H9 (cell line): ENCODE data around the gene ITPR2. TPM values are rescaled to one million over a fixed set of nuclear protein-coding genes. Genes with fewer than 3 reads are reported as not detected.
A peak's percentile ranks its signal among the peaks of the same experiment; 100 is the strongest.

Experiments
- DNase-seq: peaks from one replicate; pipeline ENCODE4 v3.0.0-alpha.2; 2017
- H2AFZ ChIP-seq: one replicate; pipeline ENCODE4 v1.6.1; 2013; ENCODE audit warnings: mild to moderate bottlenecking, low read length, control low read depth, moderate library complexity
- H2AK5ac ChIP-seq: 2 replicates; pipeline ENCODE4 v1.6.1; 2013; ENCODE audit warnings: low read length, control low read depth, mixed read lengths; ENCODE audit not compliant: insufficient read length
- H2BK120ac ChIP-seq: one replicate; pipeline ENCODE4 v1.6.1; 2013; ENCODE audit warnings: low read depth, mild to moderate bottlenecking, low read length, control low read depth, inconsistent platforms; ENCODE audit not compliant: poor library complexity, severe bottlenecking
- H2BK12ac ChIP-seq: 2 replicates; pipeline ENCODE4 v1.6.1; 2013; ENCODE audit warnings: low read length, control low read depth, mixed read lengths, low read depth; ENCODE audit not compliant: insufficient read length
- H2BK15ac ChIP-seq: 2 replicates; pipeline ENCODE4 v1.6.1; 2013; ENCODE audit warnings: low read depth, low read length, control low read depth
- H2BK20ac ChIP-seq: one replicate; pipeline ENCODE4 v1.6.1; 2013; ENCODE audit warnings: low read depth, mild to moderate bottlenecking, low read length, control low read depth, inconsistent platforms; ENCODE audit not compliant: poor library complexity, severe bottlenecking
- H2BK5ac ChIP-seq: 2 replicates; pipeline ENCODE4 v1.6.1; 2013; ENCODE audit warnings: low read length, control low read depth, mixed read lengths; ENCODE audit not compliant: insufficient read length
- H3K14ac ChIP-seq: 2 replicates; pipeline ENCODE4 v1.6.1; 2013; ENCODE audit warnings: low read length, control low read depth; ENCODE audit not compliant: insufficient read depth
- H3K18ac ChIP-seq: 2 replicates; pipeline ENCODE4 v1.6.1; 2013; ENCODE audit warnings: low read depth, mild to moderate bottlenecking, mixed read lengths, low read length, control low read depth; ENCODE audit not compliant: insufficient read length
- H3K23ac ChIP-seq: 2 replicates; pipeline ENCODE4 v1.6.1; 2013; ENCODE audit warnings: low read length, control low read depth, mixed read lengths, low read depth; ENCODE audit not compliant: insufficient read length
- H3K23me2 ChIP-seq: 2 replicates; pipeline ENCODE4 v1.6.1; 2013; ENCODE audit warnings: low read depth, mild to moderate bottlenecking, mixed read lengths, low read length, control low read depth; ENCODE audit not compliant: insufficient read length, poor library complexity, severe bottlenecking
- H3K27ac ChIP-seq: 2 replicates; pipeline ENCODE4 v1.5.1; 2013; ENCODE audit warnings: low read length, control low read depth, mixed read lengths, low read depth; ENCODE audit not compliant: insufficient read length
- H3K27me3 ChIP-seq: 2 replicates; pipeline ENCODE4 v1.6.1; 2013; ENCODE audit warnings: low read length, control low read depth, inconsistent platforms; ENCODE audit not compliant: insufficient read depth
- H3K4ac ChIP-seq: 2 replicates; pipeline ENCODE4 v1.6.1; 2013; ENCODE audit warnings: low read depth, mild to moderate bottlenecking, control low read depth, inconsistent platforms, low read length, moderate library complexity
- H3K4me1 ChIP-seq: 2 replicates; pipeline ENCODE4 v1.6.1; 2013; ENCODE audit warnings: low read length, control low read depth, inconsistent platforms; ENCODE audit not compliant: insufficient read depth
- H3K4me2 ChIP-seq: 2 replicates; pipeline ENCODE4 v1.6.1; 2013; ENCODE audit warnings: low read length, control low read depth, mixed read lengths; ENCODE audit not compliant: insufficient read length, insufficient read depth
- H3K56ac ChIP-seq: 2 replicates; pipeline ENCODE4 v1.6.1; 2013; ENCODE audit warnings: low read depth, mild to moderate bottlenecking, mixed read lengths, low read length, control low read depth; ENCODE audit not compliant: insufficient read length
- H3K79me1 ChIP-seq: 2 replicates; pipeline ENCODE4 v1.6.1; 2013; ENCODE audit warnings: low read depth, mild to moderate bottlenecking, moderate library complexity, low read length, control low read depth, inconsistent platforms; ENCODE audit not compliant: insufficient read depth, poor library complexity, severe bottlenecking
- H3K79me2 ChIP-seq: 2 replicates; pipeline ENCODE4 v1.6.1; 2013; ENCODE audit warnings: low read length, control low read depth, inconsistent platforms; ENCODE audit not compliant: insufficient read depth
- H3K9ac ChIP-seq: 2 replicates; pipeline ENCODE4 v1.6.1; 2013; ENCODE audit warnings: low read length, control low read depth, mixed read lengths; ENCODE audit not compliant: insufficient read length; ENCODE audit errors: extremely low read depth
- H3K9me3 ChIP-seq: one replicate; pipeline ENCODE4 v1.6.1; 2013; ENCODE audit warnings: low read depth, low read length, inconsistent platforms; ENCODE audit not compliant: control insufficient read depth
- H3T11ph ChIP-seq: one replicate; pipeline ENCODE4 v1.6.1; 2013; ENCODE audit warnings: mild to moderate bottlenecking, low read length, control low read depth, inconsistent platforms
- H4K20me1 ChIP-seq: one replicate; pipeline ENCODE4 v1.6.1; 2013; ENCODE audit not compliant: control insufficient read depth, insufficient read length, insufficient read depth
- H4K5ac ChIP-seq: 2 replicates; pipeline ENCODE4 v1.6.1; 2013; ENCODE audit warnings: low read depth, mild to moderate bottlenecking, mixed read lengths, low read length, control low read depth; ENCODE audit not compliant: insufficient read length
- H4K8ac ChIP-seq: replicated peaks from 2 replicates; pipeline ENCODE4 v1.6.1; 2013; ENCODE audit warnings: low read length, control low read depth, mixed read lengths, low read depth; ENCODE audit not compliant: insufficient read length
- H4K91ac ChIP-seq: 2 replicates; pipeline ENCODE4 v1.6.1; 2013; ENCODE audit warnings: low read depth, mild to moderate bottlenecking, moderate library complexity, mixed read lengths, low read length, control low read depth; ENCODE audit not compliant: insufficient read length
- H3K27ac Mint-ChIP-seq, 3 experiments: 2 replicates in 2 of 3; 3 replicates in 1 of 3; pipeline ENCODE4 v1.8.0; 2020 to 2021; ENCODE audit warnings: mixed read lengths in 3 of 3, mild to moderate bottlenecking in 1 of 3, moderate library complexity in 1 of 3
- H3K27me3 Mint-ChIP-seq: 2 replicates; pipeline ENCODE4 v1.8.0; 2021; ENCODE audit warnings: low read depth, mild to moderate bottlenecking, moderate library complexity, mixed read lengths
- H3K36me3 Mint-ChIP-seq, 3 experiments: 2 replicates in 2 of 3; 3 replicates in 1 of 3; pipeline ENCODE4 v1.8.0; 2020 to 2021; ENCODE audit warnings: low read depth in 3 of 3, mixed read lengths in 3 of 3; ENCODE audit not compliant: insufficient read depth in 1 of 3
- H3K4me1 Mint-ChIP-seq, 2 experiments: 2 replicates each; pipeline ENCODE4 v1.8.0; 2020; ENCODE audit warnings: mixed read lengths in 2 of 2
- H3K4me3 Mint-ChIP-seq, 2 experiments: 2 replicates in 1 of 2; 3 replicates in 1 of 2; pipeline ENCODE4 v1.8.0; 2020 to 2021; ENCODE audit warnings: mild to moderate bottlenecking in 2 of 2, mixed read lengths in 2 of 2, moderate library complexity in 1 of 2
- H3K9me3 Mint-ChIP-seq, 2 experiments: 2 replicates in 1 of 2; 3 replicates in 1 of 2; pipeline ENCODE4 v1.8.0; 2020; ENCODE audit warnings: mild to moderate bottlenecking in 2 of 2, mixed read lengths in 2 of 2, moderate library complexity in 1 of 2
- WGBS: extraction: QIAGEN DNeasy Blood & Tissue Kit; methylation state at CpG from one replicate; pipeline ENCODE4 v1.1.7; 2013; ENCODE audit warnings: missing lambda C conversion rate, low lambda C conversion rate, mixed read lengths; ENCODE audit not compliant: insufficient read length; ENCODE audit errors: extremely low coverage; 5-methylcytosine and 5-hydroxymethylcytosine counted together
- total RNA-seq: library from RNA; stranded (reverse); gene quantifications from 2 replicates; pipeline ENCODE4 v1.2.1, GENCODE V29; 2021
- TF ChIP-seq, protein P1 (sequence below): fragments of 200-600 bp; sonication (generic); conservative IDR thresholded peaks from 3 replicates; pipeline ENCODE4 v1.8.0; 2021; ENCODE audit warnings: antibody characterized with exemption, mild to moderate bottlenecking

Gene ITPR2
- total RNA-seq, 1 experiment from 2014 or later = 14.8 TPM

DNA sequence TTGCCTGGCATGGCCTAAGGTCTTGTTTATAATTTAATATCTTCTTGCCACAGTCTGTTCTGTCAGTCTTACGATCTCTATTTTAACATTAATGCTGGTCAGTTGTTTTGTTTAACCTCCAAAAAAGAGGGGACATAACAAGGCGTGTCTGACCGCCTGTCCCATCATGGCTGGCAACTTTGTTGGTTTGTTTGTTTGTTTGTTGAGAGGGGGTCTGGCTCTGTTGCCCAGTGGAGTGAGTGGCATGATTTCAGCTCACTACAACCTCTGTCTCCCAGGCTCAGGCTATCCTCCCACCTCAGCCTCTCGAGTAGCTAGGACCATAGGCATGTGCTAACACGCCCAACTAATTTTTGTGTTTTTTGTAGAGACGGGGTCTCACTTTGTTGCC, 36.1 kb upstream of the ITPR2 start:
- Histone ChIP-seq H3K27ac (no peak overlapping the region), H3K23me2 (no peaks in the 10 kb centered on the region), H3K14ac (no peak overlapping the region), H2BK20ac (no peak overlapping the region), H2AFZ (no peak overlapping the region), H2BK120ac (no peak overlapping the region), H3K27me3 (no peaks in the 10 kb centered on the region), H2BK5ac (no peak overlapping the region), H4K5ac (no peak overlapping the region), H3K9me3 (no peaks in the 10 kb centered on the region), H2BK15ac (no peak overlapping the region), H3K4me2 (no peak overlapping the region), H3K23ac (no peak overlapping the region), H2AK5ac (no peak overlapping the region), H3T11ph (no peak overlapping the region), H4K91ac (no peak overlapping the region), H3K79me2 (no peaks in the 10 kb centered on the region), H3K9ac (no peak overlapping the region), H4K20me1 (no peaks in the 10 kb centered on the region), H3K4me1 (no peaks in the 10 kb centered on the region), H3K18ac (no peak overlapping the region), H3K4ac (no peak overlapping the region), H3K56ac (no peak overlapping the region), H4K8ac (no peak overlapping the region), H3K79me1 (no peaks in the 10 kb centered on the region), H2BK12ac (no peak overlapping the region)
- Mint-ChIP-seq H3K27ac (peak overlapping the region in 1 of 3 experiments; percentile 62; a peak in 1 of 7 replicates), H3K27me3 (no peaks in the 10 kb centered on the region), H3K36me3 (no peaks in the 10 kb centered on the region), H3K9me3 (no peaks in the 10 kb centered on the region), H3K4me3 (no peak overlapping the region), H3K4me1 (no peaks in the 10 kb centered on the region)
- DNase-seq = no peak
- WGBS = no CpG with 5 or more reads among the region's 6 CpGs
- TF ChIP-seq, protein P1, sequence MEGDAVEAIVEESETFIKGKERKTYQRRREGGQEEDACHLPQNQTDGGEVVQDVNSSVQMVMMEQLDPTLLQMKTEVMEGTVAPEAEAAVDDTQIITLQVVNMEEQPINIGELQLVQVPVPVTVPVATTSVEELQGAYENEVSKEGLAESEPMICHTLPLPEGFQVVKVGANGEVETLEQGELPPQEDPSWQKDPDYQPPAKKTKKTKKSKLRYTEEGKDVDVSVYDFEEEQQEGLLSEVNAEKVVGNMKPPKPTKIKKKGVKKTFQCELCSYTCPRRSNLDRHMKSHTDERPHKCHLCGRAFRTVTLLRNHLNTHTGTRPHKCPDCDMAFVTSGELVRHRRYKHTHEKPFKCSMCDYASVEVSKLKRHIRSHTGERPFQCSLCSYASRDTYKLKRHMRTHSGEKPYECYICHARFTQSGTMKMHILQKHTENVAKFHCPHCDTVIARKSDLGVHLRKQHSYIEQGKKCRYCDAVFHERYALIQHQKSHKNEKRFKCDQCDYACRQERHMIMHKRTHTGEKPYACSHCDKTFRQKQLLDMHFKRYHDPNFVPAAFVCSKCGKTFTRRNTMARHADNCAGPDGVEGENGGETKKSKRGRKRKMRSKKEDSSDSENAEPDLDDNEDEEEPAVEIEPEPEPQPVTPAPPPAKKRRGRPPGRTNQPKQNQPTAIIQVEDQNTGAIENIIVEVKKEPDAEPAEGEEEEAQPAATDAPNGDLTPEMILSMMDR = no peak
